ENCODE measurements around the gene ATP8B1. TPM values are rescaled to one million over a fixed set of nuclear protein-coding genes. Genes with fewer than 3 reads are reported as not detected.

The ATP8B1 gene
- total and polyA plus RNA-seq, 3 donors from 2014 or later = 1.6 to 3.0 (median 1.7) TPM

DNA sequence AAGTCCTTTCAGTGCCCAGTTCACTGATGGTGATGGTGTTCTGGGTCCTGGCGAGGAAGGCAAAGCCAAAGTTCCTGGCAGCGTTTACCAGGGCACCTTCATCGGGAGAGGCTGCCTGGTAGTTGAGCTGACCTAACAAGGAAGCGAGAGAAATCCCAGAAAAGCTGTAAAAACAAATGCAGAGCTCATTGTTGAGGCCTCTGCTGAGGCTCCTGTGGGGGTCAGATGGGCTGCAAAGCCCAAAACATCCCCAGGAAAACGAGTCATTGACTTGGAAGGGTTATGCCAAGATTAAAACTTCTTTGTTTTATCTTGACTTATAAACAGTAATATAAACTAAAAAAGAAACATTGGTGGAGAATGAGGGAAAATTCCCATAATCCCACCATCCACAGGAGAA lies 128.2 kb downstream of the ATP8B1 start:
- no peak overlapping the region for H3K27ac ChIP-seq
- no peak for TF ChIP-seq POLR2A (IDR thresholded peaks at IDR 0.05)
- TF ChIP-seq, protein P1, sequence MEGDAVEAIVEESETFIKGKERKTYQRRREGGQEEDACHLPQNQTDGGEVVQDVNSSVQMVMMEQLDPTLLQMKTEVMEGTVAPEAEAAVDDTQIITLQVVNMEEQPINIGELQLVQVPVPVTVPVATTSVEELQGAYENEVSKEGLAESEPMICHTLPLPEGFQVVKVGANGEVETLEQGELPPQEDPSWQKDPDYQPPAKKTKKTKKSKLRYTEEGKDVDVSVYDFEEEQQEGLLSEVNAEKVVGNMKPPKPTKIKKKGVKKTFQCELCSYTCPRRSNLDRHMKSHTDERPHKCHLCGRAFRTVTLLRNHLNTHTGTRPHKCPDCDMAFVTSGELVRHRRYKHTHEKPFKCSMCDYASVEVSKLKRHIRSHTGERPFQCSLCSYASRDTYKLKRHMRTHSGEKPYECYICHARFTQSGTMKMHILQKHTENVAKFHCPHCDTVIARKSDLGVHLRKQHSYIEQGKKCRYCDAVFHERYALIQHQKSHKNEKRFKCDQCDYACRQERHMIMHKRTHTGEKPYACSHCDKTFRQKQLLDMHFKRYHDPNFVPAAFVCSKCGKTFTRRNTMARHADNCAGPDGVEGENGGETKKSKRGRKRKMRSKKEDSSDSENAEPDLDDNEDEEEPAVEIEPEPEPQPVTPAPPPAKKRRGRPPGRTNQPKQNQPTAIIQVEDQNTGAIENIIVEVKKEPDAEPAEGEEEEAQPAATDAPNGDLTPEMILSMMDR (IDR thresholded peaks at IDR 0.05) = no peak
- WGBS, 2 donors = 85 to 90% methylated on average over 5 of the region's 5 CpGs
- no peaks in the 10 kb centered on the region for H3K36me3 ChIP-seq (ENCODE audit: low read depth, missing control alignments)
- no peak for DNase-seq
- intact Hi-C loops (cut with DNase I; ENCODE audit: low total_unique reads) = no loop called here
- H3K4me3 ChIP-seq = no peak overlapping the region
- no peaks in the 10 kb centered on the region for H3K27me3 ChIP-seq
- H3K4me1 ChIP-seq = no peaks in the 10 kb centered on the region
- H3K9me3 ChIP-seq = no peaks in the 10 kb centered on the region

DNA sequence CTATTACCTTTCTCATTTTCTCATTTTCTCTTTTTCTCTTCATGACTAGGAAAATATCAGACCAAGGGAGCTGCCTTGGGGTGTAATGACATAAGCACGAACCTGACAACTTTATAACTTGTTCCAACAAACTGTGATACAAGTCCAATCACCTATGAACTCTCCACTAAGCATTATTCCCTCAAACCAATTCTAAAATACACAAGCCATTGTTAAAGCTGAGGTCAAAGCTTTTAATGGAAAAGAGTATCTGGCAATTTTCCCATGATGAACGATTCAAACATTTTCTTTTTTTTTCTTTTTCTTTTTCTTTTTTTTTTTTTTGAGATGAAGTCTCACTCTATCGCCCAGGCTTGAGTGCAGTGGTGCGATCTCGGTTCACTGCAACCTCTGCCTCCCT lies 133.1 kb downstream of the ATP8B1 start:
- H3K27ac ChIP-seq = no peak overlapping the region
- no peaks in the 10 kb centered on the region for H3K36me3 ChIP-seq (ENCODE audit: low read depth, missing control alignments)
- no peak for TF ChIP-seq POLR2A (IDR thresholded peaks at IDR 0.05)
- TF ChIP-seq, protein P1 (IDR thresholded peaks at IDR 0.05) = no peak
- DNase-seq = no peak
- H3K27me3 ChIP-seq = no peaks in the 10 kb centered on the region
- H3K4me1 ChIP-seq = no peaks in the 10 kb centered on the region
- WGBS, 2 donors = 85 to 87% methylated on average over 5 of the region's 5 CpGs
- intact Hi-C loops (cut with DNase I; ENCODE audit: low total_unique reads) = no loop called here
- H3K4me3 ChIP-seq = no peak overlapping the region
- H3K9me3 ChIP-seq = no peaks in the 10 kb centered on the region

DNA sequence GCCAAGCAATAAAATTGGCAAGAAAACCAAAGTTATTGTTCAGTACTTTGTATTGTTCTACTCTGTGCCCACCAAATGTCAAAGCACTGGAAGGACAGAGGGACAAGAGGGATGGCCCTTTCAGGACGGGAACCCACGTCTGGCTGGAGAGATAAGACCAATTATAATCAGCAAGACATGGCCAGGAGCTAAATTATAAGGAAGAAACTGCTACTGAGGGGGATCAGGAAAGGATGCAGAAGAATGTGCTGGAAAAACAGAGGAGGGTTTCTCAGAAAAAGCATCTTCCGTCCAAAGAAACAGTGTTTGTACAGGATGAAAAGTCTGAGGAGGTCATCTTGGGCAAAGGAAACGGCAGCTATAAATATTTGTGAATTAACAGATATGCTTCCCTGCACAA lies 135.1 kb downstream of the ATP8B1 start:
- Histone ChIP-seq H3K27me3 (no peaks in the 10 kb centered on the region), H3K9me3 (no peaks in the 10 kb centered on the region), H3K4me1 (no peaks in the 10 kb centered on the region), H3K4me3 (no peak overlapping the region), H3K36me3 (ENCODE audit: low read depth, missing control alignments) (no peaks in the 10 kb centered on the region), H3K27ac (no peak overlapping the region)
- TF ChIP-seq POLR2A (IDR thresholded peaks at IDR 0.05) = no peak
- TF ChIP-seq, protein P1 (IDR thresholded peaks at IDR 0.05) = no peak
- intact Hi-C loops (cut with DNase I; ENCODE audit: low total_unique reads) = no loop called here
- WGBS, 2 donors = 66 to 76% methylated on average over 4 of the region's 4 CpGs
- no peak for DNase-seq

DNA sequence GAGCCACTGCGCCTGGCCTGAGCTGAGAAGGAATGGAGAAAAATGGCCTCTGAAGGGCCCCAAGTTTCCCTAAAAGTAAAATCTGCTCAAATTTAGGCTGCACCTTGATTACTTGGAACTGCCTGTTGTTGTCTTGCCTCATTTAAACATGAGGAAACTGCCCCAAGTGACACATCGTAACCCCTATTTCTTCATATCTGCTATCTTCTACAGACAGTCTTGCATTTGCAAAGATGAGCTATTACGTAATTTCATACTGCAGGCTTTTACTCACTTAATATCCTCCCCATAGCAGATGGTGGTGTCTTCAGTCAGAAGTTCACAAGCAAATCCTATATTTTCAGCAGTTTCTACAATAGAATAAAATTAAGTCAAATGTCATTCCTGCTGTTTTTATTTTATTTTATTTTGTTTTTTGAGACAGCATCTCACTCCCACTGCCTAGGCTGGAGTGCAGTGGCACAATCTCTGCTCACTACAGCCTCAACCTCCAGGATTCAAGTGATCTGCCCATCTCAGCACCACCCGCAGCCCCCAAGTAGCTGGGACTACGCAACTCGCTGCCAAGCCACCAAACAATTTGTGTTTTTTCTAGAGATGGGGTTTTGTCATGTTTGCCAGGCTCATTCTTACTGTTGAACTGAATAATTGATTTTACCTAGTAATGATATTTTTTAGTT lies 136.2 kb downstream of the ATP8B1 start:
- Histone ChIP-seq H3K27ac (no peak overlapping the region), H3K9me3 (no peaks in the 10 kb centered on the region), H3K27me3 (no peaks in the 10 kb centered on the region), H3K4me3 (no peak overlapping the region), H3K36me3 (ENCODE audit: low read depth, missing control alignments) (no peaks in the 10 kb centered on the region), H3K4me1 (no peaks in the 10 kb centered on the region)
- DNase-seq = no peak
- intact Hi-C loops (cut with DNase I; ENCODE audit: low total_unique reads) = no loop called here
- WGBS, 2 donors = 70 to 86% methylated on average over 6 of the region's 6 CpGs
- TF ChIP-seq, protein P1 (IDR thresholded peaks at IDR 0.05) = no peak
- TF ChIP-seq POLR2A (IDR thresholded peaks at IDR 0.05) = no peak

DNA sequence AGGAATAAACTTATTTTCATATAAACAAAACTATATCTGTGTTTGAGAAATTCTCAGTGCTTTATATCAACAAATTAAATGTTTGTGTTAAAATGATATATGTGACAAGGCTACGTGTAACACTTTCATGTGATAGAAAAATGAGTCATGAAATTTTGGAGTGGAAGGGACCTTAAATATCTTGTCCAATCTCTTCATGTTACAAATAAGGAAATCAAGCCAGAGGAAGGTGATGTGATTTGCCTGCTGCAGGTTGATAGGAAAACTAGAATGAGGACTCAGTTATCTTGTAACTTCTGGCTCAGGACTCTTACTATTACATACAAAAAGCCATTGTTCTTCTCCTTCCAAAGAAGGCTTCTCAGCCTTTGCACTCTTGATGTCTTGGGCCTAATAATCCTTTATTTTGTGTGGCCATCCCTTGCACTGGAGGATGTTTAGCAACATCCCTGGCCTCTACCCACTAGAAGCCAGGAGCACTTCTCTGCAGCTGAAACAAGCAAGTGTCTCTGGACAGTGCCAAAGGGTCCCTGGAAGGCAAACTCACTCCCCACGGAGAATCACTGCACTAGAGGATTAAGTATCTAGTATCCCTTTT lies 138.4 kb downstream of the ATP8B1 start:
- Histone ChIP-seq H3K9me3 (no peaks in the 10 kb centered on the region), H3K36me3 (ENCODE audit: low read depth, missing control alignments) (no peaks in the 10 kb centered on the region), H3K4me1 (no peaks in the 10 kb centered on the region), H3K4me3 (no peak overlapping the region), H3K27ac (no peak overlapping the region), H3K27me3 (no peaks in the 10 kb centered on the region)
- intact Hi-C loops (cut with DNase I; ENCODE audit: low total_unique reads) = no loop called here
- TF ChIP-seq, protein P1 (IDR thresholded peaks at IDR 0.05) = no peak
- no peak for TF ChIP-seq POLR2A (IDR thresholded peaks at IDR 0.05)
- 51 to 65% methylated on average over 2 of the region's 2 CpGs for WGBS, 2 donors
- no peak for DNase-seq

All from testis (tissue), 3 donors.